ENCODE measurements around the gene HACE1.
"Not testable (repeated sequence)": the region's sequence is repeated elsewhere in the genome, so short reads cannot be mapped to it uniquely, and the experiment has no call there.

The HACE1 gene

GRCh38 chr6:104829183-104829958 is 30.3 kb downstream of the HACE1 start:
- no peak for DNase-seq (ENCODE audit: low read depth in 2 of 2)

- DNase-seq (ENCODE audit: low read depth in 2 of 2): no peak
Observed at GRCh38 chr6:104828478-104828877, 31.2 kb downstream of the HACE1 start.

GRCh38 chr6:104820820-104821219 is 38.9 kb downstream of the HACE1 start:
- not testable (repeated sequence) for DNase-seq (ENCODE audit: low read depth in 2 of 2)

- no peak for DNase-seq (ENCODE audit: low read depth in 2 of 2)
Observed at GRCh38 chr6:104816125-104816524, 43.6 kb downstream of the HACE1 start.

GRCh38 chr6:104814743-104815142 is 45.0 kb downstream of the HACE1 start:
- no peak for DNase-seq (ENCODE audit: low read depth in 2 of 2)

- DNase-seq (ENCODE audit: low read depth in 2 of 2): no peak
Observed at GRCh38 chr6:104813552-104813951, 46.2 kb downstream of the HACE1 start.

GRCh38 chr6:104809116-104809515 is 50.6 kb downstream of the HACE1 start:
- DNase-seq (ENCODE audit: low read depth in 2 of 2): no peak

GRCh38 chr6:104805335-104805734 is 54.4 kb downstream of the HACE1 start:
- DNase-seq (ENCODE audit: low read depth in 2 of 2): not testable (repeated sequence)

- no peak for DNase-seq (ENCODE audit: low read depth in 2 of 2)
Observed at GRCh38 chr6:104799134-104799657, 60.5 kb downstream of the HACE1 start.

GRCh38 chr6:104796031-104796785 is 63.5 kb downstream of the HACE1 start:
- no peak for DNase-seq (ENCODE audit: low read depth in 2 of 2)

GRCh38 chr6:104795363-104795762 is 64.4 kb downstream of the HACE1 start:
- DNase-seq (ENCODE audit: low read depth in 2 of 2): no peak

GRCh38 chr6:104789770-104790190 is 69.9 kb downstream of the HACE1 start:
- DNase-seq (ENCODE audit: low read depth in 2 of 2): no peak

GRCh38 chr6:104788400-104788799 is 71.3 kb downstream of the HACE1 start:
- DNase-seq (ENCODE audit: low read depth in 2 of 2): no peak

GRCh38 chr6:104787305-104787704 is 72.4 kb downstream of the HACE1 start:
- DNase-seq (ENCODE audit: low read depth in 2 of 2): no peak

GRCh38 chr6:104784884-104785283 is 74.8 kb downstream of the HACE1 start:
- DNase-seq (ENCODE audit: low read depth in 2 of 2): no peak

- DNase-seq (ENCODE audit: low read depth in 2 of 2): no peak
Observed at GRCh38 chr6:104771258-104771832, 88.4 kb downstream of the HACE1 start.

GRCh38 chr6:104768906-104769305 is 90.8 kb downstream of the HACE1 start:
- no peak for DNase-seq (ENCODE audit: low read depth in 2 of 2)

- no peak for DNase-seq (ENCODE audit: low read depth in 2 of 2)
Observed at GRCh38 chr6:104766595-104766994, 93.1 kb downstream of the HACE1 start.

GRCh38 chr6:104754788-104755409 is 104.8 kb downstream of the HACE1 start:
- no peak for DNase-seq (ENCODE audit: low read depth in 2 of 2)

- no peak for DNase-seq (ENCODE audit: low read depth in 2 of 2)
Observed at GRCh38 chr6:104753251-104753650, 106.5 kb downstream of the HACE1 start.

GRCh38 chr6:104750449-104750848 is 109.3 kb downstream of the HACE1 start:
- no peak for DNase-seq (ENCODE audit: low read depth in 2 of 2)

GRCh38 chr6:104739124-104739523 is 120.6 kb downstream of the HACE1 start:
- not testable (repeated sequence) for DNase-seq (ENCODE audit: low read depth in 2 of 2)

Measured in stimulated activated CD4-positive, alpha-beta T cell treated with anti-CD3 and anti-CD28 coated beads, Interleukin-1b, Interleukin-23, amount 100 ng/mL, for 4 hours (primary cell).